ENCODE data around the gene MSN.
"Not testable (repeated sequence)": the region's sequence is repeated elsewhere in the genome, so short reads cannot be mapped to it uniquely, and the experiment has no call there.

The MSN gene

DNA sequence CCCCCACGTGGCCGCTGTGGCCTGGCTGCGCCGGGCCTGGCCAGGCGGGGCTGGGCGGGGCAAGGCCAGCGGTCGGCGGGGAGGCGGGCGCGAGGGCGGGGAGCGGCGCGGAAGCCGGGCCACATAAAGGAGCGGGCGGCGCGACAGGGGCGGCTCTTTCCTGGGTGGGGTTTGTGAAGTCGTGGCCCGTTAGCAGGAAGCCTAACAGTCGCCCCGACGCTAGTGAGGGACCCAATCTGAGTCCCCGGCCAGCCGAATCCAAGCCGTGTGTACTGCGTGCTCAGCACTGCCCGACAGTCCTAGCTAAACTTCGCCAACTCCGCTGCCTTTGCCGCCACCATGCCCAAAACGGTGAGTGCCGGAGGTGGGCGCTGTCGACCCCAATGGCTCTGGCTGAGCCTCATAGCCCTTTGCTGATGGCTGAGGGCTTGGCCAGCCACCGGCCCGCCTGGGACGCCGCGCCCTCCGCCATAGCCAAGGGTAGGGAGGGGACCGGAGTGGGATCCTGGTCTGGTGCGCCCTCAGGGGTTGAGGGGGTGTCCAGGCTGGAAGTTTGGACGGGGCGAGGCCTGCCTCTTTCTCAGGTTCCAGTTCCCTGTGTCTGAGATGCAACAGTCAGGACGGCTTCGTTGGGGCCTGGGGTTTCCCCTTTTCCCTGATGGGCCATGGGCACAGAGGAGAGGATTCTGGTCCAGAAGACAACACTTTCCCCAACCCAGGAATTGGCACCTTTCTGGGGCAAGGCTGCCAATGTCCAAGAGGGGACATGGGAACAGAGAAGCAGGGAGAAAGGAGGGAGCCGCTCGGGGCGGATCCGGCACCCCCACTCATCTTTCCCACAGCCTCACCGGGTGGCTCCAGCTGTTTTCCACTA lies at the start of gene MSN:
Gene MSN, plus strand, starts transcription at position 152 of the 874 bp plus-strand sequence. Its CDS starts 188 bp downstream, at position 340.
- DNase-seq: peak; percentile 19

GRCh38 chrX:65620096-65620705 lies 47.3 kb upstream of the MSN start:
- not testable (repeated sequence) for DNase-seq

GRCh38 chrX:65630771-65631170 lies 36.7 kb upstream of the MSN start:
- no peak for DNase-seq

DNA sequence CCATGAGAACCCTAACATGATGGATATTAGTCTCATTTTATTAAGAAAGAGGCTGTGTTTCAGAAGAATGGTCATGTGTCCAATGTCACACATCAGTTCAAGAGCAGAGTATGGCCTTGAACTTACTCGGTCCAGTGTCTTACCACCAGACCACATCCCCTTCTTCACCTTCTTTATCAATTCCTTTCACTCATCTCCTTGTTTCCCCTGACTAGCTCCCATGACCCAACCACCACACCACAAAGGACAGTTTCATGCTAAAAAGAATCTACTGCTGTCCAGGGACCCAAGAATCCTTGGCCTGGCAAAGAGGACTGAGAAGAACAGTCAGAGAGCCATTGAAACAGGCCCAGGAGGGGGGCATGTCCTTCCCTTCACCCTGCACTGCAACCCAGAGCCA lies 33.6 kb upstream of the MSN start:
- DNase-seq: no peak

DNA sequence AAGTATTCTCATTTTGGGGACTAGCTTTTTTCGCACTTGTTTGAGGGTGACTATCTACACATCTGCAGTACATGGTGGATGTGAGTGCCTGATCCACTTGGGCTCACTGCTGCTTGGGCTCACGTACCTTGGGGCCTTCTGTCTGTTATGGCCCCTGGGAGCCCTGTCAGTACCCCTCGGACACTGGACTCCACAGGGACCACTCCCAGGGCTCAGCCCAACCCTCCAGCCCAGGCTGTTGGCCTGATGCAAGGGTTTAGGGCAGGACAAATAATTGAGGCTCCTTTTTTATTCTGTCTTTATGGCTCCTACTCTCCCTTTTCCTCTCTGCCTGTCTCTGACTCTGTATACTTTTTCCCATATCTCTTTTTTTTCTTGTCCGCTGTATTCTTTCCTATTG lies 32.7 kb upstream of the MSN start:
- no peak for DNase-seq

- no peak for DNase-seq
These were observed 32.1 kb upstream of the MSN start for GRCh38 chrX:65635378-65635777.

GRCh38 chrX:65635822-65636221 lies 31.6 kb upstream of the MSN start:
- no peak for DNase-seq

DNA sequence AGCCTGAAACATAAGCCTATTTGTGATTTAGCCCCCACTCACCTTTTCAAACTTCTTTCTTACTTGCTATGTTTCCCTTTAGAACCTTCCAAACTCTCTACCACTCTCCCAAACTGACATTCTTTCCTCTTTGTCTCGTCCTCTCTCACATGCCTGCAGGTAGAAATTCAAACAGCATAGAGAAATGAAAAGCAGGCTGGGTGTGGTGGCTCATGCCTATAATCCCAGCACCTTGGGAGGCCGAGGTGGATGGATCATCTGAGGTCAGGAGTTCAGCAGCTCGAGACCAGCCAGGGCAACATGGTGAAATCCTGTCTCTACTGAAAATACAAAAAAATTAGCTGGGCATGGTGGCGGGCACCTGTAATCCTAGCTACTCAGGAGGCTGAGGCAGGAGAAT lies 31.2 kb upstream of the MSN start:
- not testable (repeated sequence) for DNase-seq

GRCh38 chrX:65637335-65637734 lies 30.1 kb upstream of the MSN start:
- no peak for DNase-seq

- no peak for DNase-seq
These were observed 24.5 kb upstream of the MSN start for GRCh38 chrX:65642914-65643491.

- no peak for DNase-seq
These were observed 23.9 kb upstream of the MSN start for GRCh38 chrX:65643531-65644052.

- no peak for DNase-seq
These were observed 22.7 kb upstream of the MSN start for GRCh38 chrX:65644621-65645289.

DNA sequence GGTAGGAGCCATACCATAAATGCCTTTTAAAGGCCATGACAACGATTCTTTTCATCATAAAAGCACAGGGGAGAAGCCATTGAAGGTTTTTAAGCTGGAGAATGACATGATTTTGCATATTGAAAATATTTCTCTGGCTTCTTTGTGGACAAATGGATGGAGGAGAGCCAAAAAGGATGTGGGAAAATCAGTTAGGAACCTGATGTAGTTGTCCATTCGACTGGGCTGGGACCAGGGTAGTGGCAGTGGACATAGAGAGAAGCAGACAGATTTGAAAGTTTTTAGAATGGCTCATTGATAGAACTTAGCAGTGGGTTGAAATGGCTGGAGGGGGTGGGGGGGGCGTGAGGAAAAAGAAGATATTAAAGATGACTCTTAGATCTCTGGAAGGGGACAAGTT lies 19.7 kb upstream of the MSN start:
- no peak for DNase-seq

DNA sequence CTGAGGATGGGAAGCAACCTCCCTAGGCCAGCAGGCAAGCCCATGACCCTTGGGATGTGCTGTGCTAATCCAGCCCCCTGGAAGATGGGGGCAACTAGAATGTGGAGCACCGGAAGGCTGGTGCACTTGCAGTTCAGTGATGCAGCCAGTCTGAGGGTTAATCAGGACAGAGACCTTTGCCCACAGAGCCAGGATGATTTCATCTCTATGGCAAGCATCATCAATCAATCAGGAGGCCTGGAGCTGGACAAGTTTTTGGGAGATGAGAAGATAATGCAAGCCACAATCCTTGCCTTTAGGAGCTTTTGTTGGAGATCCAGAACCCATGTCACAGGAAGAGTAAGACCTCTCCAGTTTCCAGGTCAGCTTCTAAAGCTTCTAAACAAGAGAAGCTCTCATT lies 15.4 kb upstream of the MSN start:
- no peak for DNase-seq

DNA sequence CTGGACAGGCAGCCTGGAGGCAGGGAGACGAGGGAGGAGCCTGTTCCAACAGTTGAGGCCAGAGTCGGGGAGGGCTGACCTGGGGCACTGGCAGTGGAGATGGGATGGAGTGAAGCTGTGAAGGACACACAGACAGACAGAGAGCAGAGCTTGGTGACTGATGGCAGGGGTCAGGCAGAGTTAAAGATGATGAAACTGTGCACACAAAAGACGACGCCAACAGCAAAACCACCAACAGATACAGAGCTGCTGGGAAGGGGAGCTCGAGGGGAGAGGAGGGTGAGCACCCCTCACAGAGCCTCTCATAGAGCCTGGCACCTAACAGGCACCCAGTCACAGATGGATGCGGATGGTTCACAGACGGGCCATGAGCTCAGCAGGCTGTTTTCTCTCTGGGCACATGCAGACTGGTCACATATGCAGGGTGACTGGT lies 10.4 kb upstream of the MSN start:
- not testable (repeated sequence) for DNase-seq

DNA sequence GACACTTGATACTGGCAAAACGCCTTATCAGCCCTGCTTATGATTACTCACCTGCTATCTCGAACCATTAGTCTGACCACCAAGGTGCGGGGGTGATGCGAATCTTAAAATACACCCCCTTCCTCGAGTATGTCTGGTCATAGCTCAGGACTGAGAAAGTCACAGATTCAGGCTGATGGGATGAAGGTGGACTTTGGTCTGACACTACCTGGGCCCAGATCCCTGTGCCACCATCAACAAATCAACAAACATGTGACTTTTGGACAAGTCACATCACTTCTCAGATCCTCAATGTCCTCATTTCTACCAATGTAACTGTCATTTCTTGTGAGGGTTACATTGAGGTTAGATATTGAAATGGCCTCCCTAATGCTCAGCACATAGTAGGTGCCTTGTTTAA lies 9.8 kb upstream of the MSN start:
- no peak for DNase-seq

GRCh38 chrX:65658229-65658628 lies 9.2 kb upstream of the MSN start:
- DNase-seq: no peak

DNA sequence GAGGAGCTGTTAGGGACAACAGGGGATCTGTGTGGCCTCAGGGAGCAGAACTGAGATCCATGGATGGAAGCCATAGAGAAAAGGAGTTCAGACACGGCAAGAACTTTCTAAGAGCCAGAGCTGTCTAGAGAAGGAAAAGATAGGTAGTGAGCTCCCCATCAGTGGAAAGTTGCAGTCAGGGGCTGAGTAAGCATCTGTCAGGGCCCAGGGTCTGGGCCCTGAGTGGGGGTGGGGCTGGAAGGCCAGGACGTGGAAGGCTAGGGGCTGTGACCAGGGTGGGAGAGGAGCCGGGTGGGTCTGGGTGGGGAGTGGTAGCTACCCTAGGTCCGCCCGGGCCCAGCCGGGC lies 324 bp upstream of the MSN start:
- DNase-seq: no peak

DNA sequence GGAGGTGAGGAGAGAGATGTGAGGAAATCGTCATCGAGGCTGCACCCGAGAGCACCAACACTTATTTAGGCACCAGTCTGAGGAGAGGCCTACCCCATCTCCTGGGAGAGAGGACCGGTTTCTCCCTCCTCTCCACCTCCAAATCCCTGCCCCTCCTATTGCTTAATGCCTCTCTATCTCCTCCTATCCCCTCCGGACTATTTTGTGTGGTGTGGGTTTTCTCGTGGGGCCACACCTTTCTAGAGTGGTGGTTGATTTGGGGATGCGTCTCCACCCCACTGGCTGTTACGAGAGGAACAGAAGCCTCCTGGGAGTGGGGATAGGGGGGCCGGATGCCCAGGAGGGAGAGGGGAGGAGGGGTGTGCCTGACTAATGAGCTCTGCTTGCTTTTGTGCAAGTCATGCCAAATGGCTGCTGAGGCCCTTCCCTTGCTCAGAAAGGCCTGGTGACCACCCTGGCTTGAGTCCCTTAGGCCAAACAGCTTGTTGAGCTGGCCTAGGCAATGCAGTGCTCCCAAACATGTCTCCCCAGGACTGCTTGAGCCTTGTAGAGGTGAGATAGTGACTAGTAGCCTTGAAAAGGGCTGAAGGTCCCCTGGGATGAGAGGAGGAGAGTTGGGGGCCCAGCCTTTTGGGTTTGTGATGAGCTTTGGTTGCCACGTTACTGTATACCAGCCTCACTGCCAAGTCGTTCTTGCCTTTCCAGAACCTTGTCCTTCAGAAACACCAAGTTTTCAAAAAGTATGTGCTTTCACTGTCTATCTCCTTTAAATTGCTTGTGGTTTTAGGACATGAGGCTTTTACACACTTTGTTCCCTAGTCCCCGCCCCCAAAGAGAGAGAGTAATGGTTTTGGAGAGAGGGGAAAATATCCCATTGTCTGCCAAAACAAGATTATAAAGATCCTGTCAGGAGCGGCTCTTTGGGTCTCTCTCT lies 1.2 kb downstream of the MSN start:
- peak; percentile 45 for DNase-seq

DNA sequence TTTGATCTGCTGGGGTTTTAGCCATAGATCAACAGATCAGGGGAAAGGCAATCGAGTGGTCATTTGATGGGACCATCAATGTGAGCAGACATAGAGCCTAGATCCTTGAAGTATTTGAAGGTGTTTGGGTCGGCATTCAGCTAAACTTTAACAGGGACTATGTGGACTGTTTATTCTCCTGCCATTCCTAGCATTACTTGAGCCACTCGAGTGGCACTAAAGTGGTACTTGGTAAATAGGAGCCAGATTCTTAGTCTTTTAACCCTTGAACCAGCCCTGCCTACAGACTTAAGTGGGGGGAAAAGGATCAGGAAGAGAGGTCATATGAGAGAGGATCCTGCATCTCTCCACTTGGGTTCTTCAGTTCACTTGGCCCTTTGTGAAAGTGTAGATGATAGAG lies 3.8 kb downstream of the MSN start:
- no peak for DNase-seq

DNA sequence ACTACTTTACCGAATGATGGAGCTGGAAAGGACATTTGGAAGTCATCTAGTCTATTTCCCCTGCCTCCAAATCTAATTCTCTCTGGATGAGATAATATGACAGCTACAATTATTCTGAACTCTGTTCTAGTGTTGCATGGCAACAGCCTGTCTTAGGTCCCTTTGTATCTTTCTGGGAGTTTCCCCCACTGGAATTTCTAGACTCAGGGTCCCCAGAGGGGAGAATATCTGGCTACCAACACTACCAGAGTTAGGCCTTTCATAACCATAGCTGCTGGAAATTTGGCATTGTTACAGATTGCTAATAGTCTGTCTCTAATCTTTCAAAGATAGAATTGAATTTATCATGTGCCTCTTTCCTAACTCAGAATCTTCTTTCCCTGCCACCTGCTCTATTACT lies 4.5 kb downstream of the MSN start:
- DNase-seq: no peak

DNA sequence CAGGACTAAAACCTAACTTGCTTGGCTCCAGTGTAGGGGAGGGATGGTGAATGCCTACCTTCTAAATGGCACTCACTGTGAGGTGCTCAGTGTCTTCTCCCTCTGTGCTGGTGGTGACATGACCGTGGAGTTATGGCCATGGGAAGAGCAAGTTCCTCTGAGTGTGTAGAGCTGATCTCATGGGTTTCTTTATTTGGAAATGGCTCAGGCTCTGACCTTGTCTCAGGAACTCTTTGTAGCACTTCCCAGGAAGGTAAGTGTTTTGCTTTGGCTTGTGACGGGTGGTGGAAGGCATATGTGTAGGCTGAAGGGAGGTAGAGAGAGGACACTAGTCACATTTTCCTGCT lies 6.4 kb downstream of the MSN start:
- DNase-seq: no peak

All from NCI-H1694 (cell line).